ENCODE results near the gene FAM181A. TPM values are rescaled to one million over a fixed set of nuclear protein-coding genes. Genes with fewer than 3 reads are reported as not detected.

The FAM181A gene
- total RNA-seq, 1 experiment from 2014 or later, result not detected

GRCh38 chr14:93961620-93962019, 34.5 kb downstream of the FAM181A start:
- no peak for DNase-seq (ENCODE audit: low spot score)
- POLR2A ChIA-PET (ENCODE audit: low non-redundant PET), result no interaction called here
- H3K27me3 ChIP-seq (replicated peaks; ENCODE audit: insufficient read depth, low read depth, low read length, poor library complexity), result no peaks in the 10 kb centered on the region
- intact Hi-C loops (cut with micrococcal nuclease; ENCODE audit: unreplicated experiment), result no loop called here
- no peaks in the 10 kb centered on the region for H3K9me3 ChIP-seq (ENCODE audit: low read depth, low read length, poor library complexity, severe bottlenecking)
- no peak overlapping the region for H3K4me3 ChIP-seq (ENCODE audit: low read depth, low read length, poor library complexity, severe bottlenecking)
- no peak for TF ChIP-seq CTCF (conservative IDR thresholded peaks at IDR 0.05; ENCODE audit: low read depth, low read length)
- no peak for TF ChIP-seq EZH2 (IDR thresholded peaks at IDR 0.05; ENCODE audit: borderline replicate concordance, low read depth, low read length, poor library complexity, severe bottlenecking)
- H3K27ac ChIP-seq (ENCODE audit: low read depth, low read length, poor library complexity, severe bottlenecking), result no peak overlapping the region
- BruUV-seq (replicated peaks), result no TSS peak
- CTCF ChIA-PET, result no interaction called here
- H3K36me3 ChIP-seq (ENCODE audit: insufficient read depth, low read length, poor library complexity, severe bottlenecking), result no peaks in the 10 kb centered on the region
- no peaks in the 10 kb centered on the region for H3K4me1 ChIP-seq (ENCODE audit: insufficient read depth, low read length, poor library complexity, severe bottlenecking)

GRCh38 chr14:93962701-93963601, 35.8 kb downstream of the FAM181A start:
- H3K4me3 ChIP-seq (ENCODE audit: low read depth, low read length, poor library complexity, severe bottlenecking), result no peak overlapping the region
- no peak for DNase-seq (ENCODE audit: low spot score)

GRCh38 chr14:93963692-93964091, 36.5 kb downstream of the FAM181A start:
- no peak for DNase-seq (ENCODE audit: low spot score)
- H3K4me3 ChIP-seq (ENCODE audit: low read depth, low read length, poor library complexity, severe bottlenecking), result no peak overlapping the region
- H3K36me3 ChIP-seq (ENCODE audit: insufficient read depth, low read length, poor library complexity, severe bottlenecking), result no peaks in the 10 kb centered on the region
- CTCF ChIA-PET, result no interaction called here
- H3K27ac ChIP-seq (ENCODE audit: low read depth, low read length, poor library complexity, severe bottlenecking), result no peak overlapping the region
- no peak for TF ChIP-seq CTCF (conservative IDR thresholded peaks at IDR 0.05; ENCODE audit: low read depth, low read length)
- no peak for TF ChIP-seq EZH2 (IDR thresholded peaks at IDR 0.05; ENCODE audit: borderline replicate concordance, low read depth, low read length, poor library complexity, severe bottlenecking)
- POLR2A ChIA-PET (ENCODE audit: low non-redundant PET), result no interaction called here
- BruUV-seq (replicated peaks), result no TSS peak
- H3K27me3 ChIP-seq (replicated peaks; ENCODE audit: insufficient read depth, low read depth, low read length, poor library complexity), result no peaks in the 10 kb centered on the region
- no peaks in the 10 kb centered on the region for H3K9me3 ChIP-seq (ENCODE audit: low read depth, low read length, poor library complexity, severe bottlenecking)
- intact Hi-C loops (cut with micrococcal nuclease; ENCODE audit: unreplicated experiment), result no loop called here
- H3K4me1 ChIP-seq (ENCODE audit: insufficient read depth, low read length, poor library complexity, severe bottlenecking), result no peaks in the 10 kb centered on the region

More at GRCh38 chr14:93962701-93963601, 35.8 kb downstream of the FAM181A start:
- intact Hi-C loops (cut with micrococcal nuclease; ENCODE audit: unreplicated experiment), result no loop called here
- ChIA-PET CTCF (no interaction called here), POLR2A (ENCODE audit: low non-redundant PET) (no interaction called here)
- no peaks in the 10 kb centered on the region for H3K9me3 ChIP-seq (ENCODE audit: low read depth, low read length, poor library complexity, severe bottlenecking)
- TF ChIP-seq CTCF (conservative IDR thresholded peaks at IDR 0.05; ENCODE audit: low read depth, low read length) (no peak), EZH2 (IDR thresholded peaks at IDR 0.05; ENCODE audit: borderline replicate concordance, low read depth, low read length, poor library complexity, severe bottlenecking) (no peak)
- no peaks in the 10 kb centered on the region for H3K36me3 ChIP-seq (ENCODE audit: insufficient read depth, low read length, poor library complexity, severe bottlenecking)
- no TSS peak for BruUV-seq (replicated peaks)
- H3K4me1 ChIP-seq (ENCODE audit: insufficient read depth, low read length, poor library complexity, severe bottlenecking), result no peaks in the 10 kb centered on the region
- H3K27me3 ChIP-seq (replicated peaks; ENCODE audit: insufficient read depth, low read depth, low read length, poor library complexity), result no peaks in the 10 kb centered on the region
- H3K27ac ChIP-seq (ENCODE audit: low read depth, low read length, poor library complexity, severe bottlenecking), result no peak overlapping the region
